ENCODE results near the gene HYLS1. TPM values are rescaled to one million over a fixed set of nuclear protein-coding genes. Genes with fewer than 3 reads are reported as not detected.

HYLS1 gene
- polyA plus RNA-seq, 1 donor (not counting 4 experiments of a cell fraction or from before 2014, with no cell fraction given): 7.2 TPM

- H3K27ac ChIP-seq (ENCODE audit: control insufficient read depth, insufficient read depth, low read length): no peak overlapping the region
- H3K4me2 ChIP-seq (ENCODE audit: control insufficient read depth, extremely low read depth, insufficient read depth, low read depth, low read length): no peak overlapping the region
- no peak overlapping the region for H3K4me3 ChIP-seq (ENCODE audit: control insufficient read depth in 2 of 3, extremely low read depth in 1 of 3, insufficient read depth in 2 of 3, low read depth in 1 of 3, low read length in 3 of 3)
- FAIRE-seq (no peak), DNase-seq (ENCODE audit: low read depth, low spot score) (no peak)
- H3K27me3 ChIP-seq (ENCODE audit: control insufficient read depth, extremely low read depth, insufficient read depth, low read length): no peaks in the 10 kb centered on the region
- no peaks in the 10 kb centered on the region for H3K9me1 ChIP-seq (ENCODE audit: control insufficient read depth, extremely low read depth, insufficient read depth, low read length)
- H3K4me1 ChIP-seq (ENCODE audit: control insufficient read depth, extremely low read depth, insufficient read depth, low read length): no peaks in the 10 kb centered on the region
- no peak overlapping the region for H3K9ac ChIP-seq (ENCODE audit: control insufficient read depth, extremely low read depth, insufficient read depth, low read length)
- dilution Hi-C loops (cut with MboI; ENCODE audit: extremely low pct_ligation_motif_present, low sequenced_read_pairs): loop anchor here (25.0 kb wide), 1 partner anchor 273 kb away; the partner anchor contains the start of genes FAM118B and RPUSD4
- no peaks in the 10 kb centered on the region for H3K79me2 ChIP-seq (ENCODE audit: control insufficient read depth, insufficient read depth, low read length)
- H3K36me3 ChIP-seq (ENCODE audit: control insufficient read depth in 2 of 2, extremely low read depth in 1 of 2, insufficient read depth in 2 of 2, low read length in 2 of 2): no peaks in the 10 kb centered on the region
- H2AFZ ChIP-seq (ENCODE audit: control insufficient read depth, low read length): no peak overlapping the region
- H4K20me1 ChIP-seq (ENCODE audit: control insufficient read depth, extremely low read depth, insufficient read depth, low read length): no peaks in the 10 kb centered on the region
- TF ChIP-seq, protein P1, sequence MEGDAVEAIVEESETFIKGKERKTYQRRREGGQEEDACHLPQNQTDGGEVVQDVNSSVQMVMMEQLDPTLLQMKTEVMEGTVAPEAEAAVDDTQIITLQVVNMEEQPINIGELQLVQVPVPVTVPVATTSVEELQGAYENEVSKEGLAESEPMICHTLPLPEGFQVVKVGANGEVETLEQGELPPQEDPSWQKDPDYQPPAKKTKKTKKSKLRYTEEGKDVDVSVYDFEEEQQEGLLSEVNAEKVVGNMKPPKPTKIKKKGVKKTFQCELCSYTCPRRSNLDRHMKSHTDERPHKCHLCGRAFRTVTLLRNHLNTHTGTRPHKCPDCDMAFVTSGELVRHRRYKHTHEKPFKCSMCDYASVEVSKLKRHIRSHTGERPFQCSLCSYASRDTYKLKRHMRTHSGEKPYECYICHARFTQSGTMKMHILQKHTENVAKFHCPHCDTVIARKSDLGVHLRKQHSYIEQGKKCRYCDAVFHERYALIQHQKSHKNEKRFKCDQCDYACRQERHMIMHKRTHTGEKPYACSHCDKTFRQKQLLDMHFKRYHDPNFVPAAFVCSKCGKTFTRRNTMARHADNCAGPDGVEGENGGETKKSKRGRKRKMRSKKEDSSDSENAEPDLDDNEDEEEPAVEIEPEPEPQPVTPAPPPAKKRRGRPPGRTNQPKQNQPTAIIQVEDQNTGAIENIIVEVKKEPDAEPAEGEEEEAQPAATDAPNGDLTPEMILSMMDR (optimal IDR thresholded peaks at IDR 0.05 in 1 of 3, IDR thresholded peaks at IDR 0.05 in 1 of 3, conservative IDR thresholded peaks at IDR 0.05 in 1 of 3; ENCODE audit: extremely low read depth in 1 of 3, insufficient read depth in 2 of 3, low read length in 3 of 3): no peak
- TF ChIP-seq EZH2 (IDR thresholded peaks at IDR 0.05; ENCODE audit: low read length): no peak
- no peaks in the 10 kb centered on the region for H3K9me3 ChIP-seq (ENCODE audit: control insufficient read depth, low read depth, low read length)
Observed at GRCh38 chr11:125939081-125939521, 51.6 kb downstream of the HYLS1 start.

- Histone ChIP-seq H4K20me1 (ENCODE audit: control insufficient read depth, extremely low read depth, insufficient read depth, low read length) (no peaks in the 10 kb centered on the region), H3K27me3 (ENCODE audit: control insufficient read depth, extremely low read depth, insufficient read depth, low read length) (no peaks in the 10 kb centered on the region), H3K36me3 (ENCODE audit: control insufficient read depth in 2 of 2, extremely low read depth in 1 of 2, insufficient read depth in 2 of 2, low read length in 2 of 2) (no peaks in the 10 kb centered on the region), H3K4me3 (ENCODE audit: control insufficient read depth in 2 of 3, extremely low read depth in 1 of 3, insufficient read depth in 2 of 3, low read depth in 1 of 3, low read length in 3 of 3) (no peak overlapping the region), H3K79me2 (ENCODE audit: control insufficient read depth, insufficient read depth, low read length) (no peaks in the 10 kb centered on the region), H3K4me2 (ENCODE audit: control insufficient read depth, extremely low read depth, insufficient read depth, low read depth, low read length) (no peak overlapping the region), H3K27ac (ENCODE audit: control insufficient read depth, insufficient read depth, low read length) (no peak overlapping the region), H3K9me3 (ENCODE audit: control insufficient read depth, low read depth, low read length) (no peaks in the 10 kb centered on the region), H2AFZ (ENCODE audit: control insufficient read depth, low read length) (no peak overlapping the region), H3K4me1 (ENCODE audit: control insufficient read depth, extremely low read depth, insufficient read depth, low read length) (no peaks in the 10 kb centered on the region), H3K9me1 (ENCODE audit: control insufficient read depth, extremely low read depth, insufficient read depth, low read length) (no peaks in the 10 kb centered on the region), H3K9ac (ENCODE audit: control insufficient read depth, extremely low read depth, insufficient read depth, low read length) (no peak overlapping the region)
- no peak for DNase-seq (ENCODE audit: low read depth, low spot score)
- TF ChIP-seq EZH2 (IDR thresholded peaks at IDR 0.05; ENCODE audit: low read length): no peak
- TF ChIP-seq, protein P1 (optimal IDR thresholded peaks at IDR 0.05 in 1 of 3, IDR thresholded peaks at IDR 0.05 in 1 of 3, conservative IDR thresholded peaks at IDR 0.05 in 1 of 3; ENCODE audit: extremely low read depth in 1 of 3, insufficient read depth in 2 of 3, low read length in 3 of 3): no peak
- dilution Hi-C loops (cut with MboI; ENCODE audit: extremely low pct_ligation_motif_present, low sequenced_read_pairs): loop anchor here (25.0 kb wide), 1 partner anchor 272 kb away; the partner anchor contains the start of genes FAM118B and RPUSD4
- FAIRE-seq: no peak
Observed at GRCh38 chr11:125940145-125940544, 52.7 kb downstream of the HYLS1 start.

Measured in keratinocyte (primary cell).